GM12878 (cell line): ENCODE data around the gene DLG2. TPM values are rescaled to one million over a fixed set of nuclear protein-coding genes. Genes with fewer than 3 reads are reported as not detected.

Source experiments
- ATAC-seq: fragments of 200-7000 bp; cut with Tn5 transposase; 3 replicates; pipeline ENCODE4 v1.9.1; 2020; ENCODE audit warnings: mild to moderate bottlenecking, moderate library complexity
- BruUV-seq: library from RNA; stranded (reverse); fragments of 400-500 nt; replicated peaks from 2 replicates; lab custom pipeline; 2021; lab: Mats Ljungman, UMichigan
- CTCF ChIA-PET: fragments of 300-600 bp; sonication (Branson Sonifier 250); formaldehyde crosslinking; extraction: SDS; loops from one replicate; lab custom pipeline; 2021; ENCODE audit warnings: inconsistent platforms; lab: Yijun Ruan, JAX
- POLR2A ChIA-PET: fragments of 350-600 bp; formaldehyde crosslinking; extraction: SDS; loops from one replicate; lab custom pipeline; 2021; ENCODE audit warnings: inconsistent platforms; lab: Charles Lee
- RAD21 ChIA-PET: fragments of 300-600 bp; sonication (Branson Sonifier 250); formaldehyde crosslinking; loops from one replicate; lab custom pipeline; 2023; ENCODE audit warnings: antibody characterized with exemption; ENCODE audit not compliant: unreplicated experiment; lab: Charles Lee
- SMC1A ChIA-PET: fragments of 300-600 bp; sonication (Branson Sonifier 250); formaldehyde crosslinking; loops from one replicate; lab custom pipeline; 2023; ENCODE audit not compliant: unreplicated experiment, uncharacterized antibody; lab: Charles Lee
- DNase-seq: peaks from one replicate; pipeline ENCODE4 v3.0.0-alpha.2; 2011; ENCODE audit warnings: low read depth, low spot score
- FAIRE-seq: peaks from 3 replicates; lab custom pipeline; 2011; peaks lifted over from hg19 to GRCh38; lab: Jason Lieb, UNC
- H2AFZ ChIP-seq: 2 replicates; pipeline ENCODE4 v1.6.0; 2011; ENCODE audit warnings: low read depth, low read length, control low read depth; ENCODE audit not compliant: control insufficient read depth
- H3K27ac ChIP-seq: 2 replicates; pipeline ENCODE4 v1.5.1; 2011; ENCODE audit warnings: control low read depth; ENCODE audit not compliant: control insufficient read depth, insufficient read depth
- H3K27me3 ChIP-seq, 2 experiments: replicated peaks in 1 of 2; 2 replicates each; pipeline versions ENCODE4 v1.6.0 to v1.6.1; 2011; ENCODE audit warnings: low read length in 1 of 2; ENCODE audit not compliant: control insufficient read depth in 2 of 2, insufficient read depth in 2 of 2
- H3K36me3 ChIP-seq, 2 experiments: 2 replicates each; pipeline ENCODE4 v1.5.1; 2011; ENCODE audit warnings: low read length in 1 of 2; ENCODE audit not compliant: control insufficient read depth in 2 of 2, insufficient read depth in 2 of 2
- H3K4me1 ChIP-seq: 2 replicates; pipeline ENCODE4 v1.6.1; 2011; ENCODE audit warnings: mild to moderate bottlenecking, low read length, moderate library complexity, mixed read lengths; ENCODE audit not compliant: control insufficient read depth, insufficient read depth
- H3K4me2 ChIP-seq: 2 replicates; pipeline ENCODE4 v1.6.0; 2011; ENCODE audit warnings: control low read depth; ENCODE audit not compliant: control insufficient read depth, insufficient read depth
- H3K4me3 ChIP-seq: fragments of 200-600 bp; sonication (generic); 2 replicates; pipeline ENCODE4 v1.5.1; 2016
- H3K79me2 ChIP-seq: 2 replicates; pipeline ENCODE4 v1.6.0; 2011; ENCODE audit warnings: low read length; ENCODE audit not compliant: control insufficient read depth, insufficient read depth
- H3K9ac ChIP-seq: 2 replicates; pipeline ENCODE4 v1.8.0; 2011; ENCODE audit warnings: low read length, control low read depth, mixed read lengths; ENCODE audit not compliant: control insufficient read depth, insufficient read depth
- H3K9me3 ChIP-seq: replicated peaks from 3 replicates; pipeline ENCODE4 v1.5.1; 2011; ENCODE audit warnings: mild to moderate bottlenecking, low read length; ENCODE audit not compliant: control insufficient read depth, insufficient read depth
- H4K20me1 ChIP-seq: 2 replicates; pipeline ENCODE4 v1.6.0; 2011; ENCODE audit not compliant: control insufficient read depth, insufficient read depth
- BACH1 ChIP-seq: fragments of 450-650 bp; IDR thresholded peaks from 2 replicates; pipeline ENCODE4 v1.6.1; 2017; ENCODE audit warnings: mild to moderate bottlenecking, borderline replicate concordance
- CBFB ChIP-seq: IDR thresholded peaks from 2 replicates; pipeline ENCODE4 v1.6.1; 2016; ENCODE audit warnings: antibody characterized with exemption, low read depth
- EGR1 ChIP-seq, 2 experiments: IDR thresholded peaks; 1 replicate in 1 of 2; 2 replicates in 1 of 2; pipeline ENCODE4 v1.6.1; 2011 to 2012; ENCODE audit warnings: low read depth in 2 of 2, low read length in 2 of 2, borderline replicate concordance in 1 of 2, mild to moderate bottlenecking in 1 of 2, moderate library complexity in 1 of 2
- RB1 ChIP-seq: fragments of 450-650 bp; formaldehyde crosslinking; IDR thresholded peaks from 2 replicates; pipeline ENCODE4 v1.6.1; 2017; ENCODE audit warnings: mild to moderate bottlenecking, borderline replicate concordance
- STAT3 ChIP-seq: IDR thresholded peaks from 2 replicates; pipeline ENCODE4 v1.6.1; 2011; ENCODE audit warnings: low read depth, low read length, improper control_type of control experiment
- TCF3 ChIP-seq: IDR thresholded peaks from 2 replicates; pipeline ENCODE4 v1.6.1; 2012; ENCODE audit warnings: low read depth, mild to moderate bottlenecking, low read length, borderline replicate concordance; ENCODE audit not compliant: insufficient read depth
- WGBS: methylation state at CpG from one replicate; pipeline ENCODE4 v1.1.6; 2016; ENCODE audit warnings: low lambda C conversion rate; ENCODE audit not compliant: insufficient replicate concordance, insufficient coverage; ENCODE audit errors: missing lambda C conversion rate; 5-methylcytosine and 5-hydroxymethylcytosine counted together
- in situ Hi-C: fragments of 300-500 bp; cut with MboI; formaldehyde crosslinking; loops from 9 replicates; pipeline ENCODE4 v1.14.3; 2018; ENCODE audit warnings: mixed read lengths
- intact Hi-C: fragments of 100-400 bp; cut with micrococcal nuclease; formaldehyde crosslinking; loops from one replicate; pipeline ENCODE4 v1.14.2; 2022; ENCODE audit not compliant: unreplicated experiment
- polyA plus RNA-seq, 11 experiments: library from polyadenylated mRNA; depleted of rRNA in 4 of 11; unstranded in 6 of 11; stranded (reverse) in 5 of 11; fragments of >200 nt; fragmentation: Nextera tagmentation in 4 of 11; fragmentation: Illumina TruSeq in 1 of 11; extraction: Ambion mirVana in 4 of 11; extraction: Trizol in 1 of 11; gene quantifications; 1 replicate in 1 of 11; 2 replicates in 10 of 11; pipeline versions ENCODE4 v1.2.1 to v1.2.3, GENCODE V29; 2011 to 2016; ENCODE audit warnings: inconsistent platforms in 2 of 11, missing spikeins in 2 of 11, low read depth in 1 of 11
- total RNA-seq, 4 experiments: library from RNA; depleted of rRNA in 3 of 4; stranded (reverse); fragments of >200 nt in 3 of 4; fragmentation: Illumina TruSeq in 1 of 4; extraction: Trizol in 1 of 4; gene quantifications; 2 replicates each; pipeline versions ENCODE4 v1.2.1 to v1.2.3, GENCODE V29; 2013 to 2021
- TF ChIP-seq, protein P1 (sequence below): fragments of 450-650 bp; IDR thresholded peaks from 2 replicates; pipeline ENCODE4 v1.6.1; 2017; ENCODE audit warnings: antibody characterized with exemption, mild to moderate bottlenecking, moderate library complexity
- TF ChIP-seq, protein P2 (sequence below): fragments of 450-650 bp; IDR thresholded peaks from 2 replicates; pipeline ENCODE4 v1.6.1; 2016; ENCODE audit warnings: mild to moderate bottlenecking
- TF ChIP-seq, protein P3 (sequence below): IDR thresholded peaks from 2 replicates; pipeline ENCODE4 v1.6.1; 2012; ENCODE audit warnings: low read depth, low read length, improper control_type of control experiment

DLG2 gene
- total and polyA plus RNA-seq, 10 of the 15 experiments (the other 5 are each of a cell fraction or from before 2014, with no cell fraction given), result 0.09 to 0.98 (median 0.35) TPM

DNA sequence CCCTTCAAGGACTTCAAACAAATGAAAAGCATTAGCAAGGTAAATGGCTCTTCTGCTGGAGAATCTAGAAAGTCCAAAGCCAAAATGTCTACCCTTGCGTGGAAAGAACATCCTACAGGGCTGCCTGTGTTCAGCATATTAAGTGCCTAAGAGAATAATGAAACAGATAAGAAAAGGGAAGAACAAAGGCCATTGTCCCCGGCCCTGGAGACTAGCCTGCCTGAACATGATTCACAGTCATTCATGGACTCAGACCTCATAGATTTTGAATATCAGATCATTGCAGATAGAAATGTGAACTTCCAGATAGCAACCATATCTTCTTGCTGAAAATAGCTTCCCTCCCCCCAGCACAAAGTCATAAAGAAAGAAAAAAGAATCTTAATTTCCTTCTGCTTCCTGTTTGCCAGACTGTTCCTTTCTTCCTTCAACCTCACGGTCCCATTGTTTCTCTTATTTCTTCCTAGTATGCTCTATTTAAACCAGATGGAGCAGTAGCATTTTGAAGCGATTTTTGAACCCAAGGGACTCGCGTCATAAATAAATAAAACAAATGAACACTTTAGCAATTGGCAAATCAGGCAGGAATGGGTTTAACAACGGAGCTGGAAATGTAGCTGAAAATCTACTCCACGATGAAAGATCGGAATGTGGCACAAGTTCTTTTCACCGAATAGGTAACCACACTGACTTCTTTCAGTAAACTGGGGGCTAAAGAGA is 1932.8 kb downstream of the DLG2 start (continued):
- TF ChIP-seq EGR1 (IDR thresholded peaks at IDR 0.05; ENCODE audit: borderline replicate concordance in 1 of 2, low read depth in 2 of 2, low read length in 2 of 2) (no peak), CBFB (no peak), RB1 (no peak), BACH1 (no peak), STAT3 (no peak)
- TF ChIP-seq, protein P1, sequence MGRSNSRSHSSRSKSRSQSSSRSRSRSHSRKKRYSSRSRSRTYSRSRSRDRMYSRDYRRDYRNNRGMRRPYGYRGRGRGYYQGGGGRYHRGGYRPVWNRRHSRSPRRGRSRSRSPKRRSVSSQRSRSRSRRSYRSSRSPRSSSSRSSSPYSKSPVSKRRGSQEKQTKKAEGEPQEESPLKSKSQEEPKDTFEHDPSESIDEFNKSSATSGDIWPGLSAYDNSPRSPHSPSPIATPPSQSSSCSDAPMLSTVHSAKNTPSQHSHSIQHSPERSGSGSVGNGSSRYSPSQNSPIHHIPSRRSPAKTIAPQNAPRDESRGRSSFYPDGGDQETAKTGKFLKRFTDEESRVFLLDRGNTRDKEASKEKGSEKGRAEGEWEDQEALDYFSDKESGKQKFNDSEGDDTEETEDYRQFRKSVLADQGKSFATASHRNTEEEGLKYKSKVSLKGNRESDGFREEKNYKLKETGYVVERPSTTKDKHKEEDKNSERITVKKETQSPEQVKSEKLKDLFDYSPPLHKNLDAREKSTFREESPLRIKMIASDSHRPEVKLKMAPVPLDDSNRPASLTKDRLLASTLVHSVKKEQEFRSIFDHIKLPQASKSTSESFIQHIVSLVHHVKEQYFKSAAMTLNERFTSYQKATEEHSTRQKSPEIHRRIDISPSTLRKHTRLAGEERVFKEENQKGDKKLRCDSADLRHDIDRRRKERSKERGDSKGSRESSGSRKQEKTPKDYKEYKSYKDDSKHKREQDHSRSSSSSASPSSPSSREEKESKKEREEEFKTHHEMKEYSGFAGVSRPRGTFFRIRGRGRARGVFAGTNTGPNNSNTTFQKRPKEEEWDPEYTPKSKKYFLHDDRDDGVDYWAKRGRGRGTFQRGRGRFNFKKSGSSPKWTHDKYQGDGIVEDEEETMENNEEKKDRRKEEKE, result no peak

DNA sequence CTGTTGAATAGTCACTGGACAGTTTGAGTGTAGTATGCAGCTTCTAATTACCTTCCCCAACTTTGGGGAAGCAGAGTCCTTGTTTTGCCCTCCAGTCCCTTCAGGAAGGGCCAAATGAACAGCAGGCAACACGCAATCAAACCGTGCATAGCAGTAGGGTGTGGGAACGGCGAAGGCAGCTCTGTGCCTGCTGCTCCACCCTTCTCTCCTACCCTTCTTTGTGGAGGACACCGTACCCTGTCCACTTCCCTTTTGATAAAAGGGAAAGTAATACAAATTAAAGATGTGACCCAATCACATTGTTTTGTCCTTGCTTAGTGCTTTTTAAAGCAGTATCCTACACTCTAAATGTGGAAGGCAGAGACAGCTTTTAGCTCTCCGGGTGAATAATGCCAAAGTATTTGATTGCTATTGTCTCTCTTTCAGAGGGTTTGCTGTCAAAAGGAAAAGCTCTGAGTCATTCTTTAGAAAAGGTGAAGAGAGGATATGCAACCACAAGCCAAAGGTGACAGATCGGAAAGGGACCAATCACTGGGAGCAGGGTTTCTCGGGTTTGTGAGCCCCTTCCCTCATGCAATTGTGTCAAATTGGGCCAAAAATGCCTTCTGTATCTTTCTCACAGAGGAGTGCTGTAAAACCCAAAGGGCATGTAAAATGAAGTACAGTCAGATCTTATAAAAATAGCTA is 1933.7 kb downstream of the DLG2 start:
- Histone ChIP-seq H3K4me2 (no peak overlapping the region), H3K4me3 (no peak overlapping the region), H2AFZ (no peak overlapping the region), H3K4me1 (no peaks in the 10 kb centered on the region), H3K36me3 (no peaks in the 10 kb centered on the region), H3K9me3 (no peaks in the 10 kb centered on the region), H3K79me2 (no peaks in the 10 kb centered on the region), H3K27me3 (no peaks in the 10 kb centered on the region), H3K27ac (no peak overlapping the region), H4K20me1 (no peaks in the 10 kb centered on the region), H3K9ac (no peak overlapping the region)
- in situ Hi-C loops, result no loop called here
- WGBS, result 47% methylated on average over 8 of the region's 8 CpGs
- intact Hi-C loops, result no loop called here
- no TSS peak for BruUV-seq
- ChIA-PET RAD21 (interaction anchor here (0.6 kb wide), 1 partner anchor 40 kb away, joined by 3 read pairs; no protein-coding TSS in a partner anchor), POLR2A (interaction anchor here (0.9 kb wide), 1 partner anchor 16 kb away, joined by 3 read pairs; no protein-coding TSS in a partner anchor), SMC1A (interaction anchor here (0.7 to 1.8 kb wide), 4 partner anchors 8 to 327 kb away, joined by 3 to 6 read pairs (median 3); no protein-coding TSS in a partner anchor), CTCF (interaction anchor here (1.3 kb wide), 1 partner anchor 12 kb away, joined by 4 read pairs; no protein-coding TSS in a partner anchor)
- FAIRE-seq (no peak), ATAC-seq (no peak), DNase-seq (no peak)
- no peak for TF ChIP-seq TCF3
- TF ChIP-seq, protein P2, sequence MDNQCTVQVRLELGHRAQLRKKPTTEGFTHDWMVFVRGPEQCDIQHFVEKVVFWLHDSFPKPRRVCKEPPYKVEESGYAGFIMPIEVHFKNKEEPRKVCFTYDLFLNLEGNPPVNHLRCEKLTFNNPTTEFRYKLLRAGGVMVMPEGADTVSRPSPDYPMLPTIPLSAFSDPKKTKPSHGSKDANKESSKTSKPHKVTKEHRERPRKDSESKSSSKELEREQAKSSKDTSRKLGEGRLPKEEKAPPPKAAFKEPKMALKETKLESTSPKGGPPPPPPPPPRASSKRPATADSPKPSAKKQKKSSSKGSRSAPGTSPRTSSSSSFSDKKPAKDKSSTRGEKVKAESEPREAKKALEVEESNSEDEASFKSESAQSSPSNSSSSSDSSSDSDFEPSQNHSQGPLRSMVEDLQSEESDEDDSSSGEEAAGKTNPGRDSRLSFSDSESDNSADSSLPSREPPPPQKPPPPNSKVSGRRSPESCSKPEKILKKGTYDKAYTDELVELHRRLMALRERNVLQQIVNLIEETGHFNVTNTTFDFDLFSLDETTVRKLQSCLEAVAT, result no peak
- TF ChIP-seq, protein P3, sequence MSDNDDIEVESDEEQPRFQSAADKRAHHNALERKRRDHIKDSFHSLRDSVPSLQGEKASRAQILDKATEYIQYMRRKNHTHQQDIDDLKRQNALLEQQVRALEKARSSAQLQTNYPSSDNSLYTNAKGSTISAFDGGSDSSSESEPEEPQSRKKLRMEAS, result no peak
